A673 (cell line): ENCODE results near the gene DDX39A.

Experiments used
- CTCF ChIP-seq: fragments of 300-800, 200-600 bp; sonication (generic); conservative IDR thresholded peaks from 2 replicates; pipeline ENCODE4 v1.5.1; 2017; ENCODE audit warnings: low read depth, mild to moderate bottlenecking, antibody characterized with exemption, low read length, moderate library complexity, mixed read lengths
- EZH2 ChIP-seq: fragments of 200-600 bp; sonication (generic); IDR thresholded peaks from 2 replicates; pipeline ENCODE4 v1.6.1; 2017; ENCODE audit warnings: borderline replicate concordance, low read depth, mild to moderate bottlenecking, mixed read lengths, antibody characterized with exemption, low read length; ENCODE audit not compliant: poor library complexity, severe bottlenecking

GRCh38 chr19:14368011-14368513, 51.1 kb downstream of the DDX39A start:
- TF ChIP-seq CTCF (no peak), EZH2 (no peak)
